ENCODE data around the gene GRIA1. TPM values are rescaled to one million over a fixed set of nuclear protein-coding genes. Genes with fewer than 3 reads are reported as not detected.

Gene GRIA1
- total RNA-seq, 4 donors from 2014 or later, result 1.7 TPM; not detected in 3

- H3K9me3 ChIP-seq, result no peaks in the 10 kb centered on the region
- H3K27me3 ChIP-seq, result no peaks in the 10 kb centered on the region
- TF ChIP-seq POLR2A (IDR thresholded peaks at IDR 0.05) (no peak), CTCF (IDR thresholded peaks at IDR 0.05) (no peak)
- no peaks in the 10 kb centered on the region for H3K4me1 ChIP-seq
- H3K27ac ChIP-seq, result no peak overlapping the region
- no peak overlapping the region for H3K4me3 ChIP-seq
- DNase-seq, result no peak
- H3K36me3 ChIP-seq, result no peaks in the 10 kb centered on the region
These were observed 129.3 kb downstream of the GRIA1 start for GRCh38 chr5:153619771-153620170.

- no peaks in the 10 kb centered on the region for H3K27me3 ChIP-seq
- no peak for TF ChIP-seq POLR2A (IDR thresholded peaks at IDR 0.05)
- no peak for TF ChIP-seq CTCF (IDR thresholded peaks at IDR 0.05)
- H3K36me3 ChIP-seq, result no peaks in the 10 kb centered on the region
- DNase-seq, result no peak
- no peaks in the 10 kb centered on the region for H3K9me3 ChIP-seq
- no peaks in the 10 kb centered on the region for H3K4me1 ChIP-seq
- no peak overlapping the region for H3K27ac ChIP-seq
- no peak overlapping the region for H3K4me3 ChIP-seq
These were observed 132.7 kb downstream of the GRIA1 start for GRCh38 chr5:153623124-153623523.

- no peak for TF ChIP-seq POLR2A (IDR thresholded peaks at IDR 0.05)
- Histone ChIP-seq H3K27ac (no peak overlapping the region), H3K4me1 (no peaks in the 10 kb centered on the region), H3K36me3 (no peaks in the 10 kb centered on the region), H3K4me3 (no peak overlapping the region), H3K27me3 (no peaks in the 10 kb centered on the region), H3K9me3 (no peaks in the 10 kb centered on the region)
- DNase-seq, result no peak
These were observed 133.4 kb downstream of the GRIA1 start for GRCh38 chr5:153623751-153624450.

- no peak for DNase-seq
- no peaks in the 10 kb centered on the region for H3K36me3 ChIP-seq
- H3K4me1 ChIP-seq, result no peaks in the 10 kb centered on the region
- no peaks in the 10 kb centered on the region for H3K9me3 ChIP-seq
- no peak for TF ChIP-seq CTCF (IDR thresholded peaks at IDR 0.05)
- no peak overlapping the region for H3K27ac ChIP-seq
- no peaks in the 10 kb centered on the region for H3K27me3 ChIP-seq
- no peak overlapping the region for H3K4me3 ChIP-seq
These were observed 133.9 kb downstream of the GRIA1 start for GRCh38 chr5:153624451-153624765.

GRCh38 chr5:153625826-153626354 is 135.4 kb downstream of the GRIA1 start:
- Histone ChIP-seq H3K4me3 (no peak overlapping the region), H3K4me1 (no peaks in the 10 kb centered on the region), H3K9me3 (no peaks in the 10 kb centered on the region), H3K36me3 (no peaks in the 10 kb centered on the region), H3K27ac (no peak overlapping the region), H3K27me3 (no peaks in the 10 kb centered on the region)
- TF ChIP-seq POLR2A (IDR thresholded peaks at IDR 0.05), result no peak
- no peak for DNase-seq

GRCh38 chr5:153626836-153627235 is 136.4 kb downstream of the GRIA1 start:
- no peak overlapping the region for H3K4me3 ChIP-seq
- H3K4me1 ChIP-seq, result no peaks in the 10 kb centered on the region
- H3K27me3 ChIP-seq, result no peaks in the 10 kb centered on the region
- no peak overlapping the region for H3K27ac ChIP-seq
- no peaks in the 10 kb centered on the region for H3K9me3 ChIP-seq
- DNase-seq, result no peak
- no peak for TF ChIP-seq POLR2A (IDR thresholded peaks at IDR 0.05)
- TF ChIP-seq CTCF (IDR thresholded peaks at IDR 0.05), result no peak
- no peaks in the 10 kb centered on the region for H3K36me3 ChIP-seq
